Measurements from ENCODE around the gene ELF2. TPM values are rescaled to one million over a fixed set of nuclear protein-coding genes. Genes with fewer than 3 reads are reported as not detected.
"Not testable (repeated sequence)": the region's sequence is repeated elsewhere in the genome, so short reads cannot be mapped to it uniquely, and the experiment has no call there.

The ELF2 gene
- total RNA-seq, 2 experiments from 2014 or later: 43.9 to 48.2 TPM

- peaks cover 3% of the 10 kb centered on the region for H3K27me3 Mint-ChIP-seq
- peaks cover 17% of the 10 kb centered on the region for H3K36me3 Mint-ChIP-seq
- peaks cover 10% of the 10 kb centered on the region for H3K9me3 Mint-ChIP-seq
- H3K27ac Mint-ChIP-seq: no peak overlapping the region
- H3K4me1 Mint-ChIP-seq: peaks cover 7% of the 10 kb centered on the region
- ATAC-seq (ENCODE audit: low read depth) (no peak), DNase-seq (no peak)
- POLR2A ChIA-PET: no interaction called here
- no peak overlapping the region for H3K4me3 Mint-ChIP-seq
Measured at GRCh38 chr4:139144911-139145551, 32.0 kb downstream of the ELF2 start.

DNA sequence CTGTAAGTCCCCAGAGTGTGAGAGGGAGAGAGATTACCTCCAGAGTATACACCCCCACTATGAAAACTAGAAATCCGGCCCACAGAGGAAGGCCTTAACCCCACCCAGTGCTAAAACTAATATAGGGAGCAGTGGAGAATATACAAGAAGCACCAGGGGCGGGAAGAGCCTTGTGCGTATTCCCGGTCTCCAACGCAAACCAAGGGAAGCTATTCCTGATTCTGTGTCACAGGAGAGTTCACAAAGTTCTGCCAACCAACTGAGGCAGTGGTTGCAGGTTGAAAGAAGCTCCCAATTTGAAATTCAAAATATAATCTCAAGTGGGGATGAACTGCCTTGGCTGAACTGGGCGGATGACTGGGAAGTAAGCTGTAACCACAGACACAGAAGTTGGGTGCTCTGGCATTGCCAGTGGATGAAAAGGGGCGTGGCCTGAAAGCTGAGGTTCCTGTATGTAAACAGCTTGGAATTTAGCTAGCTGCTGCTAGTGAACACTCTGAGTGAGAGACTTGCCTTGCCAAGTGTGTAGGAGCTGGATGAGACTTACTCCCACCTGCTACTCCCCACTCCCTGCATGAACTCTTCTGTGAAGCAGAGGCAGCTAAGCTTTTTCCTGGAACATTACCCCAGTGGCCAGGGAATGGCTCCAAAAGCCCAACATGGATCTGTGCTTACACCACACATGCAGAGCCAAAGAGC, 32.7 kb downstream of the ELF2 start:
- POLR2A ChIA-PET: interaction anchor here (0.7 kb wide), 1 partner anchor 10 kb away, joined by 3 read pairs; no protein-coding TSS in a partner anchor
- H3K27me3 Mint-ChIP-seq: peaks cover 3% of the 10 kb centered on the region
- H3K36me3 Mint-ChIP-seq: peaks cover 17% of the 10 kb centered on the region
- H3K4me1 Mint-ChIP-seq: peaks cover 7% of the 10 kb centered on the region
- H3K9me3 Mint-ChIP-seq: peaks cover 10% of the 10 kb centered on the region
- no peak overlapping the region for H3K27ac Mint-ChIP-seq
- DNase-seq (no peak), ATAC-seq (ENCODE audit: low read depth) (no peak)
- H3K4me3 Mint-ChIP-seq: no peak overlapping the region

- peaks cover 10% of the 10 kb centered on the region for H3K9me3 Mint-ChIP-seq
- ATAC-seq (ENCODE audit: low read depth) (no peak), DNase-seq (no peak)
- H3K27me3 Mint-ChIP-seq: peaks cover 3% of the 10 kb centered on the region
- H3K4me3 Mint-ChIP-seq: no peak overlapping the region
- POLR2A ChIA-PET: no interaction called here
- H3K27ac Mint-ChIP-seq: no peak overlapping the region
- peaks cover 7% of the 10 kb centered on the region for H3K4me1 Mint-ChIP-seq
- H3K36me3 Mint-ChIP-seq: peaks cover 17% of the 10 kb centered on the region
Measured at GRCh38 chr4:139142980-139143379, 34.0 kb downstream of the ELF2 start.

DNA sequence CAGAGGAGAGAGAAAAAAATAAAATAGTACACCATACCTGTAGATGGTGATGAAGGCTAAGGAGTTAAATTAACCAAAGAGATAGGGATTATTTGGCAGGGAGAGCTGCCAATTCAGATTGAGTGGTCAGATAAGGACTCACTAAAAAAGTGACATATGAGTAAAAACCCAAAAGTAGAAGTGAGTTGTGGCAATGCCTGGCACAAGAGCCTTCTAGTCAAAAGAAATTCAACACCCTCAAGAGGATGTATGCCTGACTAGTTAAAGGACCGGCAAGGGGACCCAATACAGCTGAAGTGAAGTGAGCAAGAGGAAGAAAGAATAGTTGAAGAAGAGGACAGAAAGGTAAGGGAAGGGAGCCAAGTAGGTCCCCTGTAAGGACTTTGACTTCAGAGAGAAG, 34.9 kb downstream of the ELF2 start:
- Mint-ChIP-seq H3K9me3 (peaks cover 8% of the 10 kb centered on the region), H3K36me3 (peaks cover 16% of the 10 kb centered on the region), H3K4me3 (no peak overlapping the region), H3K4me1 (peaks cover 5% of the 10 kb centered on the region), H3K27me3 (peaks cover 3% of the 10 kb centered on the region), H3K27ac (no peak overlapping the region)
- ATAC-seq (ENCODE audit: low read depth) (no peak), DNase-seq (no peak)
- POLR2A ChIA-PET: no interaction called here

- POLR2A ChIA-PET: no interaction called here
- peaks cover 3% of the 10 kb centered on the region for H3K36me3 Mint-ChIP-seq
- H3K9me3 Mint-ChIP-seq: no peaks in the 10 kb centered on the region
- ATAC-seq (ENCODE audit: low read depth) (no peak), DNase-seq (no peak)
- H3K4me3 Mint-ChIP-seq: no peak overlapping the region
- H3K4me1 Mint-ChIP-seq: no peaks in the 10 kb centered on the region
- no peak overlapping the region for H3K27ac Mint-ChIP-seq
- peaks cover 3% of the 10 kb centered on the region for H3K27me3 Mint-ChIP-seq
Measured at GRCh38 chr4:139137763-139138162, 39.3 kb downstream of the ELF2 start.

GRCh38 chr4:139134403-139134802, 42.6 kb downstream of the ELF2 start:
- Mint-ChIP-seq H3K4me3 (no peak overlapping the region), H3K36me3 (peaks cover 4% of the 10 kb centered on the region), H3K9me3 (no peaks in the 10 kb centered on the region), H3K27ac (no peak overlapping the region), H3K4me1 (no peaks in the 10 kb centered on the region), H3K27me3 (no peaks in the 10 kb centered on the region)
- DNase-seq (no peak), ATAC-seq (ENCODE audit: low read depth) (no peak)
- POLR2A ChIA-PET: no interaction called here

- ATAC-seq (ENCODE audit: low read depth): no peak
- Mint-ChIP-seq H3K4me1 (no peaks in the 10 kb centered on the region), H3K27ac (no peak overlapping the region), H3K36me3 (peaks cover 4% of the 10 kb centered on the region), H3K27me3 (peaks cover 3% of the 10 kb centered on the region), H3K4me3 (no peak overlapping the region), H3K9me3 (no peaks in the 10 kb centered on the region)
- POLR2A ChIA-PET: no interaction called here
- DNase-seq: no peak
Measured at GRCh38 chr4:139131209-139131870, 45.7 kb downstream of the ELF2 start.

DNA sequence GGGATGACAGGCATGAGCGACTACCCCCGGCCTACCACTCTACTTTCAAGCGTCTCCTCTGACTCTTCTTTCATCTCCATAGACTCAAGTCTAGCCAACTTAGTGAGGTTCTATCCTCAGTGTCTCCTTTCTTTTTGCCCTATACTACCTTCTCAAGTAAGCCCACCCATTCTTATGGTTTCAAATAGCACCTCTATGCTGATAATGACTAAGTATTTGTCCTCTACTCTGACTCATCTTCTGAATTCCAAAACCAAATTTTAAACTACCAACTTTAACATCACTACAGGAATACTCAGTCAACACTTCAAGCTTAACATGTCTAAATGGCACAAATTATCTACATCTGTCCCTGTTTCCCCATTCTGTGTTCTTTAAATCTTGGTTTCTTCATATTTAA, 47.8 kb downstream of the ELF2 start:
- no peak for DNase-seq
- Mint-ChIP-seq H3K4me1 (no peaks in the 10 kb centered on the region), H3K27me3 (peaks cover 8% of the 10 kb centered on the region), H3K36me3 (peaks cover 4% of the 10 kb centered on the region), H3K27ac (no peak overlapping the region), H3K4me3 (no peak overlapping the region), H3K9me3 (no peaks in the 10 kb centered on the region)
- POLR2A ChIA-PET: no interaction called here
- ATAC-seq (ENCODE audit: low read depth): no peak

GRCh38 chr4:139126898-139127297, 50.1 kb downstream of the ELF2 start:
- H3K4me1 Mint-ChIP-seq: no peaks in the 10 kb centered on the region
- ATAC-seq (ENCODE audit: low read depth) (no peak), DNase-seq (no peak)
- no peaks in the 10 kb centered on the region for H3K9me3 Mint-ChIP-seq
- peaks cover 5% of the 10 kb centered on the region for H3K36me3 Mint-ChIP-seq
- no peak overlapping the region for H3K4me3 Mint-ChIP-seq
- H3K27me3 Mint-ChIP-seq: peaks cover 8% of the 10 kb centered on the region
- POLR2A ChIA-PET: no interaction called here
- H3K27ac Mint-ChIP-seq: no peak overlapping the region

DNA sequence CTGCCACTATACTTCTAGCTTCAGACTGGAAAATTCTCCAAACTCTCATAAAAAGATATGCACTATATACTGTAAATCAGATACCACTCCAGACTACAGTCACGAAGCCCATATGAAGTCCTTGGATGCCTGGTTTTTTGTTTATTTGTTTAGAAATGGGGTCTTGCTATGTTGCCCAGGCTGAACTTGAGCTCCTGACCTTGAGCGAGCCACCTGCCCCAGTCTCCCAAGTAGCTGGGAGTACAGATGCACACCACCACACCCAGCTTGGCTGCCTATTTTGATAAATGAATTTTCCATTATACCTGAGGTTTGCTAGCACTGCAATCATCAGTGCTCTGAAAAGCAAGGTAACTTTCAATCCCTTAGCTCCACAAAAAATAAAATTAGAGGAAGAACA, 53.1 kb downstream of the ELF2 start:
- Mint-ChIP-seq H3K4me1 (no peaks in the 10 kb centered on the region), H3K36me3 (peaks cover 3% of the 10 kb centered on the region), H3K9me3 (no peaks in the 10 kb centered on the region), H3K4me3 (no peak overlapping the region), H3K27ac (no peak overlapping the region), H3K27me3 (peaks cover 8% of the 10 kb centered on the region)
- ATAC-seq (ENCODE audit: low read depth) (no peak), DNase-seq (no peak)
- POLR2A ChIA-PET: interaction anchor here (0.6 kb wide), 1 partner anchor 11 kb away, joined by 5 read pairs; no protein-coding TSS in a partner anchor

DNA sequence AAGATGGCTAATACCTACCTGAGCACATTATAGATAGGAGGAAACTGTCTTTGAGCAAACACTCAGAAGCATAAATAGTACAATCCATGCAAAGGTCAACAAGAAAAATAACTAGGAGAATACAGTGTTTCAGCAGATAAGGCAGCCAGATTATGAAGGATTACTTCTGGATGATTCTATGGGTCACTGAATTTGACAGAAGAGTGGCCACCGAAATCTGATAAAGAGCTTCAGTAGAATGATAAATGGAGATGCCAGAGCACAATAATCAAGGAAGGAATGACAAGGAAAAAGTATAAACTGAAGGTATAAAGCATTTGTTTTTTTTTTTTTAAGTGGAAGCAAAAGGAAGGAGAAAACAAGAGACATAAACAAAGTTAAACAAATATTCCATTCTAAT, 58.7 kb downstream of the ELF2 start:
- ATAC-seq (ENCODE audit: low read depth) (no peak), DNase-seq (no peak)
- no peaks in the 10 kb centered on the region for H3K27me3 Mint-ChIP-seq
- POLR2A ChIA-PET: no interaction called here
- no peak overlapping the region for H3K27ac Mint-ChIP-seq
- H3K4me1 Mint-ChIP-seq: no peaks in the 10 kb centered on the region
- no peaks in the 10 kb centered on the region for H3K9me3 Mint-ChIP-seq
- H3K4me3 Mint-ChIP-seq: no peak overlapping the region
- H3K36me3 Mint-ChIP-seq: peaks cover 1% of the 10 kb centered on the region

- Mint-ChIP-seq H3K4me3 (no peak overlapping the region), H3K9me3 (no peaks in the 10 kb centered on the region)
Measured at GRCh38 chr4:139115226-139115625, 61.8 kb downstream of the ELF2 start.

GRCh38 chr4:139114795-139115194, 62.2 kb downstream of the ELF2 start:
- H3K36me3 Mint-ChIP-seq; H3K4me3 Mint-ChIP-seq; POLR2A ChIA-PET; ATAC-seq (ENCODE audit: low read depth); H3K27me3 Mint-ChIP-seq; H3K4me1 Mint-ChIP-seq; H3K27ac Mint-ChIP-seq; DNase-seq; H3K9me3 Mint-ChIP-seq: not testable (repeated sequence)

More at GRCh38 chr4:139115226-139115625, 61.8 kb downstream of the ELF2 start:
- H3K27ac Mint-ChIP-seq: no peak overlapping the region
- POLR2A ChIA-PET: no interaction called here
- H3K27me3 Mint-ChIP-seq: no peaks in the 10 kb centered on the region
- H3K36me3 Mint-ChIP-seq: no peaks in the 10 kb centered on the region
- no peak for ATAC-seq (ENCODE audit: low read depth)
- H3K4me1 Mint-ChIP-seq: no peaks in the 10 kb centered on the region
- no peak for DNase-seq

GRCh38 chr4:139112650-139113049, 64.4 kb downstream of the ELF2 start:
- POLR2A ChIA-PET: no interaction called here
- no peak for DNase-seq
- H3K9me3 Mint-ChIP-seq: no peaks in the 10 kb centered on the region
- no peak overlapping the region for H3K27ac Mint-ChIP-seq
- no peaks in the 10 kb centered on the region for H3K4me1 Mint-ChIP-seq
- no peaks in the 10 kb centered on the region for H3K36me3 Mint-ChIP-seq
- peaks cover 2% of the 10 kb centered on the region for H3K27me3 Mint-ChIP-seq
- no peak for ATAC-seq (ENCODE audit: low read depth)
- no peak overlapping the region for H3K4me3 Mint-ChIP-seq
